Measurements from ENCODE around the gene MLXIP.

Gene MLXIP

DNA sequence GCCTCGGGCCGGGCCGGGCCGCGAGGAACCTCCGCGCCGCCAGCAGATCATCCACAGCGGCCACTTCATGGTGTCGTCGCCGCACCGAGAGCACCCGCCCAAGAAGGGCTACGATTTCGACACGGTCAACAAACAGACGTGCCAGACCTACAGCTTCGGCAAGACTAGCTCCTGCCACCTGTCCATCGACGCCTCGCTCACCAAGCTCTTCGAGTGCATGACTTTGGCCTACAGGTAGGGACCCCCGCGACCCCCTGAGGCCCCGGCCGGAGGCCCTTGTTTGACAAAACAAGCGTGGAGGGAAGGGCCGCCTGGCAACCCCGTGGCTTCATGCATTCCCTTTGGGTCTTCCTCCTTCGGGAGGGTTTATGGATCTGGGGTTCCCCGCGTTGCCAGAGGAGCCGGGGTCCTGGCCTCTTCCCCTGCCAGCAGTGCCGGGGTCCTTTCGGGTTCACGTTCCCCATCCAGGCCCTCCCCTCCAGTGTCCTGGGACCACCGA lies 526 bp downstream of the MLXIP start:
- Histone ChIP-seq H3F3A (ENCODE audit: low read depth) (peaks cover 4% of the 10 kb centered on the region; the same call in 1 of the 2 replicates), H3K9ac (ENCODE audit: low read depth, low read length, poor library complexity, severe bottlenecking) (peak overlapping the region; percentile 83), H3K4me1 (ENCODE audit: insufficient read depth, low read length, poor library complexity, severe bottlenecking) (peaks cover 42% of the 10 kb centered on the region), H2AFZ (ENCODE audit: low read length) (no peak overlapping the region), H3K79me2 (ENCODE audit: insufficient read depth, low read length) (peaks cover 52% of the 10 kb centered on the region), H3K4me3 (ENCODE audit: low read length, poor library complexity, severe bottlenecking) (peak overlapping the region; percentile 74), H3K4me2 (ENCODE audit: low read depth, low read length, poor library complexity, severe bottlenecking) (peak overlapping the region; percentile 95), H4K20me1 (ENCODE audit: insufficient read depth, low read length, poor library complexity, severe bottlenecking) (peaks cover 37% of the 10 kb centered on the region), H3K9me3 (ENCODE audit: insufficient read depth, low read depth, low read length) (no peaks in the 10 kb centered on the region), H3K36me3 (ENCODE audit: insufficient read depth, low read length) (no peaks in the 10 kb centered on the region), H3K27me3 (ENCODE audit: insufficient read depth, low read length, poor library complexity, severe bottlenecking) (no peaks in the 10 kb centered on the region), H3K9me2 (replicated peaks; ENCODE audit: low read depth, low read length) (no peaks in the 10 kb centered on the region)
- TF ChIP-seq, protein P1, sequence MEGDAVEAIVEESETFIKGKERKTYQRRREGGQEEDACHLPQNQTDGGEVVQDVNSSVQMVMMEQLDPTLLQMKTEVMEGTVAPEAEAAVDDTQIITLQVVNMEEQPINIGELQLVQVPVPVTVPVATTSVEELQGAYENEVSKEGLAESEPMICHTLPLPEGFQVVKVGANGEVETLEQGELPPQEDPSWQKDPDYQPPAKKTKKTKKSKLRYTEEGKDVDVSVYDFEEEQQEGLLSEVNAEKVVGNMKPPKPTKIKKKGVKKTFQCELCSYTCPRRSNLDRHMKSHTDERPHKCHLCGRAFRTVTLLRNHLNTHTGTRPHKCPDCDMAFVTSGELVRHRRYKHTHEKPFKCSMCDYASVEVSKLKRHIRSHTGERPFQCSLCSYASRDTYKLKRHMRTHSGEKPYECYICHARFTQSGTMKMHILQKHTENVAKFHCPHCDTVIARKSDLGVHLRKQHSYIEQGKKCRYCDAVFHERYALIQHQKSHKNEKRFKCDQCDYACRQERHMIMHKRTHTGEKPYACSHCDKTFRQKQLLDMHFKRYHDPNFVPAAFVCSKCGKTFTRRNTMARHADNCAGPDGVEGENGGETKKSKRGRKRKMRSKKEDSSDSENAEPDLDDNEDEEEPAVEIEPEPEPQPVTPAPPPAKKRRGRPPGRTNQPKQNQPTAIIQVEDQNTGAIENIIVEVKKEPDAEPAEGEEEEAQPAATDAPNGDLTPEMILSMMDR (conservative IDR thresholded peaks at IDR 0.05; ENCODE audit: low read length), result no peak
- no peak for TF ChIP-seq EZH2phosphoT487 (IDR thresholded peaks at IDR 0.05; ENCODE audit: borderline replicate concordance)

DNA sequence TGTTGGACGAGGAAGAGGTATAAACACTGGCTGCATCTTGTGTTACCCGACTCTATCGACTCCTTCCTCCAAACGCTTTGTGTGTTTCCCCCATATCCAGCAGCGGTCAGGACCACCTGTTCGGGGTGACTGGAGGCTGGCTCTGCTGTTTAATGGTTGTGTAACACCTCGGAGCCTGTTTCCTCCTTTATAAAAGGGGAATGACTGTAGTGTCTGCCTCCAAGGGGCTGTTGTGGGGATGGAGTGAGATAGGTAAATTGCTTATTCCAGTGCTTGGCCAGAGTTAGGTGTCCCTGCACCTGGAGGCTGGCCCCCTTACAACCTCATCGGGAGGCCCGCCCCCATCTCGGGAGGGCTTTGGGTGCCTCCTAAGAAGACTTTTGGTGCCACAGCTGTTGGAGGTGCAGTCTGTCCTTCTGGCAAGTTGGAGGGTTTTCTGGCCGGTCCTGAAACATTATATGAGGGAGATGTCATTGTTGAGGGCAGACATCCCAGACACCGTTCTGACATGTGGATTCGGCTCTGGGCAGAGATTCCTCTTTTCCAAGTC lies 1.1 kb downstream of the MLXIP start:
- peaks cover 55% of the 10 kb centered on the region for H3K79me2 ChIP-seq (ENCODE audit: insufficient read depth, low read length)
- peaks cover 4% of the 10 kb centered on the region; the same call in 1 of the 2 replicates for H3F3A ChIP-seq (ENCODE audit: low read depth)
- peaks cover 44% of the 10 kb centered on the region for H3K4me1 ChIP-seq (ENCODE audit: insufficient read depth, low read length, poor library complexity, severe bottlenecking)
- peak overlapping the region; percentile 95 for H3K4me2 ChIP-seq (ENCODE audit: low read depth, low read length, poor library complexity, severe bottlenecking)
- no peaks in the 10 kb centered on the region for H3K9me3 ChIP-seq (ENCODE audit: insufficient read depth, low read depth, low read length)
- H3K27me3 ChIP-seq (ENCODE audit: insufficient read depth, low read length, poor library complexity, severe bottlenecking), result no peaks in the 10 kb centered on the region
- no peaks in the 10 kb centered on the region for H3K36me3 ChIP-seq (ENCODE audit: insufficient read depth, low read length)
- H3K9ac ChIP-seq (ENCODE audit: low read depth, low read length, poor library complexity, severe bottlenecking), result peak overlapping the region; percentile 83
- H4K20me1 ChIP-seq (ENCODE audit: insufficient read depth, low read length, poor library complexity, severe bottlenecking), result peaks cover 37% of the 10 kb centered on the region
- TF ChIP-seq, protein P1 (conservative IDR thresholded peaks at IDR 0.05; ENCODE audit: low read length), result no peak
- TF ChIP-seq EZH2phosphoT487 (IDR thresholded peaks at IDR 0.05; ENCODE audit: borderline replicate concordance), result no peak
- no peak overlapping the region for H2AFZ ChIP-seq (ENCODE audit: low read length)
- H3K9me2 ChIP-seq (replicated peaks; ENCODE audit: low read depth, low read length), result no peaks in the 10 kb centered on the region
- H3K4me3 ChIP-seq (ENCODE audit: low read length, poor library complexity, severe bottlenecking), result peak overlapping the region; percentile 74

DNA sequence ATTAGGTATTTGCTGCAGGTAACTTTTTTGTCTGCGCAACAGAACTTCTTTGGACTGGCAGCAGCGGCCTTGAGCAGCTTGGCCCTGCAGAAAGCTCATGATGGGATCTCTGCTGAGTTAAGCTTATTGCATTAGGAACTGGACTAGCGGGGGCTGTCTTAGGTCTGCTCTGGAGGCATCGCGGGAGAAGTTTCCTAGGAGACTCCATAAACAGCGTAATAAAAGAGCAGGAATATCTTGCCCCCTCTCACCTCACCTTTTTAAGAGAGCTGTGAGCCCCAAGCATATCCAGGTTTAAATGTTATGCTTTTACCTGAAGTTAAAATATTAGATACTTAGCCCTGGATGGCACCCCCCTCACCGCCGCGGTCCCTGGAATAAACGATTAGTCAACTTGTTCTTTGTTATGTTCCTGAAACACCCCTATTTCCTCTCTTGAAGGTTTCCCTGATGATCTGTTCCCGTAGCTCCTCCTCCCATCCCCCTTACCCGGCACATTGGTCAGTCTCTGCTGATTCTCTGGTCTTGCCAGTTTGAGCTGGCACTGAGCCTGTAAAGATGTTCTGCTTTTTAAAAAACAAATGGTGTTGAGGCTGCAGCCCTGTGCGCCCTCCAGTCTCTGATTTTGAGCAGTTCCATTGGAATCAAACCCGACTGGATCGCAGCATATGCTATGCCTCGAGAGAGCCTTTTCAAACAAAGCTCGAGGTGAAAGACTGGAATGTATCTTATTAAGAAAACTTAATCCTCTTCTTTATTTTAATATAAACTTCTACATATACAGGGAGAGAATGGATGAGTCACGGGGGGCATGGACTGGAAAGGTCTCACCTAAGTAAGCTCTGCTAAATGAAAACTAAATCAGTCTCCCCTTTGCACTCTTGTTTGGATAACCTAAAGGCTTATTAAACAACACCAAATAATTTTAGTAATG lies 1.9 kb downstream of the MLXIP start:
- H3K9ac ChIP-seq (ENCODE audit: low read depth, low read length, poor library complexity, severe bottlenecking), result peak overlapping the region; percentile 83
- no peaks in the 10 kb centered on the region for H3K9me3 ChIP-seq (ENCODE audit: insufficient read depth, low read depth, low read length)
- H2AFZ ChIP-seq (ENCODE audit: low read length), result no peak overlapping the region
- no peaks in the 10 kb centered on the region for H3K27me3 ChIP-seq (ENCODE audit: insufficient read depth, low read length, poor library complexity, severe bottlenecking)
- peaks cover 44% of the 10 kb centered on the region for H3K4me1 ChIP-seq (ENCODE audit: insufficient read depth, low read length, poor library complexity, severe bottlenecking)
- H3K79me2 ChIP-seq (ENCODE audit: insufficient read depth, low read length), result peaks cover 60% of the 10 kb centered on the region
- H3K4me2 ChIP-seq (ENCODE audit: low read depth, low read length, poor library complexity, severe bottlenecking), result peak overlapping the region; percentile 95
- peak overlapping the region; percentile 74 for H3K4me3 ChIP-seq (ENCODE audit: low read length, poor library complexity, severe bottlenecking)
- H3F3A ChIP-seq (ENCODE audit: low read depth), result peaks cover 4% of the 10 kb centered on the region; the same call in 1 of the 2 replicates
- peaks cover 37% of the 10 kb centered on the region for H4K20me1 ChIP-seq (ENCODE audit: insufficient read depth, low read length, poor library complexity, severe bottlenecking)
- TF ChIP-seq, protein P1 (conservative IDR thresholded peaks at IDR 0.05; ENCODE audit: low read length), result no peak
- TF ChIP-seq EZH2phosphoT487 (IDR thresholded peaks at IDR 0.05; ENCODE audit: borderline replicate concordance), result no peak
- 0 out of 2 replicates have a peak, but pooled peaks cover under 1% of the 10 kb centered on the region for H3K36me3 ChIP-seq (ENCODE audit: insufficient read depth, low read length)
- H3K9me2 ChIP-seq (replicated peaks; ENCODE audit: low read depth, low read length), result no peaks in the 10 kb centered on the region

Data from Loucy (cell line).